Keratinocyte (primary cell): Measurements from ENCODE around the gene REN. TPM values are rescaled to one million over a fixed set of nuclear protein-coding genes. Genes with fewer than 3 reads are reported as not detected.
A peak's percentile ranks its signal among the peaks of the same experiment; 100 is the strongest.

ENCODE experiments used
- DNase-seq: peaks from one replicate; pipeline ENCODE4 v3.0.0-alpha.2; 2011; ENCODE audit warnings: low read depth, missing footprints, low spot score
- FAIRE-seq: peaks from 2 replicates; lab custom pipeline; 2011; peaks lifted over from hg19 to GRCh38; lab: Jason Lieb, UNC
- H2AFZ ChIP-seq: 2 replicates; pipeline ENCODE4 v1.6.0; 2012; ENCODE audit warnings: low read length, control low read depth, inconsistent platforms; ENCODE audit not compliant: control insufficient read depth
- H3K27ac ChIP-seq: 2 replicates; pipeline ENCODE4 v1.5.1; 2011; ENCODE audit warnings: low read length; ENCODE audit not compliant: control insufficient read depth, insufficient read depth
- H3K27me3 ChIP-seq: 3 replicates; pipeline ENCODE4 v1.6.0; 2011; ENCODE audit warnings: low read length; ENCODE audit not compliant: control insufficient read depth, insufficient read depth; ENCODE audit errors: extremely low read depth
- H3K36me3 ChIP-seq, 2 experiments: 2 replicates in 1 of 2; 3 replicates in 1 of 2; pipeline ENCODE4 v1.5.1; 2011; ENCODE audit warnings: low read length in 2 of 2, mild to moderate bottlenecking in 1 of 2; ENCODE audit not compliant: control insufficient read depth in 2 of 2, insufficient read depth in 2 of 2; ENCODE audit errors: extremely low read depth in 1 of 2
- H3K4me1 ChIP-seq: 3 replicates; pipeline ENCODE4 v1.5.1; 2011; ENCODE audit warnings: low read length; ENCODE audit not compliant: control insufficient read depth, insufficient read depth; ENCODE audit errors: extremely low read depth
- H3K4me2 ChIP-seq: 3 replicates; pipeline ENCODE4 v1.6.0; 2011; ENCODE audit warnings: low read depth, low read length; ENCODE audit not compliant: control insufficient read depth, insufficient read depth; ENCODE audit errors: extremely low read depth
- H3K4me3 ChIP-seq, 3 experiments: fragments of 200-600 bp in 1 of 3; sonication (generic) in 1 of 3; 2 replicates in 2 of 3; 3 replicates in 1 of 3; pipeline ENCODE4 v1.5.1; 2011 to 2016; ENCODE audit warnings: low read length in 3 of 3, mild to moderate bottlenecking in 3 of 3, control low read depth in 2 of 3, inconsistent platforms in 1 of 3, low read depth in 1 of 3, mixed read lengths in 1 of 3, mixed run types in 1 of 3, moderate library complexity in 1 of 3; ENCODE audit not compliant: control insufficient read depth in 2 of 3, insufficient read depth in 2 of 3; ENCODE audit errors: extremely low read depth in 1 of 3
- H3K79me2 ChIP-seq: 2 replicates; pipeline ENCODE4 v1.6.0; 2012; ENCODE audit warnings: low read length; ENCODE audit not compliant: control insufficient read depth, insufficient read depth
- H3K9ac ChIP-seq: 3 replicates; pipeline ENCODE4 v1.6.0; 2011; ENCODE audit warnings: low read length; ENCODE audit not compliant: control insufficient read depth, insufficient read depth; ENCODE audit errors: extremely low read depth
- H3K9me1 ChIP-seq: 3 replicates; pipeline ENCODE4 v1.6.0; 2011; ENCODE audit warnings: low read length; ENCODE audit not compliant: control insufficient read depth, insufficient read depth; ENCODE audit errors: extremely low read depth
- H3K9me3 ChIP-seq: 2 replicates; pipeline ENCODE4 v1.5.1; 2012; ENCODE audit warnings: low read depth, low read length; ENCODE audit not compliant: control insufficient read depth
- H4K20me1 ChIP-seq: 3 replicates; pipeline ENCODE4 v1.6.0; 2011; ENCODE audit warnings: low read length; ENCODE audit not compliant: control insufficient read depth, insufficient read depth; ENCODE audit errors: extremely low read depth
- CTCF ChIP-seq, 3 experiments: IDR thresholded peaks in 1 of 3; conservative IDR thresholded peaks in 1 of 3; optimal IDR thresholded peaks in 1 of 3; 2 replicates in 2 of 3; 3 replicates in 1 of 3; pipeline versions ENCODE3 to v1.5.1; 2011; ENCODE audit warnings: low read length in 3 of 3, mild to moderate bottlenecking in 3 of 3, moderate library complexity in 2 of 3, control low read depth in 1 of 3, inconsistent platforms in 1 of 3; ENCODE audit not compliant: insufficient read depth in 2 of 3; ENCODE audit errors: extremely low read depth in 1 of 3
- EZH2 ChIP-seq: IDR thresholded peaks from one replicate; pipeline ENCODE4 v1.6.1; 2012; ENCODE audit warnings: inconsistent platforms, mild to moderate bottlenecking, low read length, moderate library complexity
- dilution Hi-C: fragments of 300-500 bp; cut with MboI; formaldehyde crosslinking; loops from one replicate; pipeline ENCODE4 v1.7.0; 2020; ENCODE audit warnings: low sequenced_read_pairs; ENCODE audit not compliant: extremely low pct_ligation_motif_present
- polyA plus RNA-seq, 5 experiments: library from polyadenylated mRNA; depleted of rRNA in 3 of 5; stranded (reverse) in 3 of 5; stranded (forward) in 1 of 5; unstranded in 1 of 5; fragments of >200 nt; gene quantifications; 1 replicate in 1 of 5; 2 replicates in 3 of 5; 3 replicates in 1 of 5; pipeline versions ENCODE4 v1.2.1 to v1.2.3, GENCODE V29; 2011 to 2012; ENCODE audit warnings: missing spikeins in 2 of 5, low read depth in 1 of 5, low replicate concordance in 1 of 5

The REN gene
- polyA plus RNA-seq, 1 donor (not counting 4 experiments of a cell fraction or from before 2014, with no cell fraction given), result not detected

- dilution Hi-C loops, result loop anchor here (25.0 kb wide), 1 partner anchor 266 kb away; the partner anchor contains the start of gene SNRPE
- no peak for FAIRE-seq
- Histone ChIP-seq H3K4me2 (peak overlapping the region; percentile 87), H3K4me1 (peaks cover 32% of the 10 kb centered on the region), H3K9me3 (no peaks in the 10 kb centered on the region), H3K36me3 (no peaks in the 10 kb centered on the region), H4K20me1 (no peaks in the 10 kb centered on the region), H3K9me1 (no peaks in the 10 kb centered on the region), H3K9ac (no peak overlapping the region), H3K27me3 (no peaks in the 10 kb centered on the region), H2AFZ (no peak overlapping the region), H3K79me2 (no peaks in the 10 kb centered on the region), H3K27ac (no peak overlapping the region), H3K4me3 (no peak overlapping the region)
- TF ChIP-seq EZH2, result no peak
- TF ChIP-seq CTCF (optimal IDR thresholded peaks at IDR 0.05 in 1 of 3, IDR thresholded peaks at IDR 0.05 in 1 of 3, conservative IDR thresholded peaks at IDR 0.05 in 1 of 3; ENCODE audit: extremely low read depth in 1 of 3, insufficient read depth in 2 of 3, low read length in 3 of 3), result no peak
- no peak for DNase-seq
These were observed 37.6 kb downstream of the REN start for GRCh38 chr1:204128464-204128963.

- TF ChIP-seq CTCF (optimal IDR thresholded peaks at IDR 0.05 in 1 of 3, IDR thresholded peaks at IDR 0.05 in 1 of 3, conservative IDR thresholded peaks at IDR 0.05 in 1 of 3; ENCODE audit: extremely low read depth in 1 of 3, insufficient read depth in 2 of 3, low read length in 3 of 3) (peak; percentile 88 to 98 (median 98)), EZH2 (no peak)
- Histone ChIP-seq H3K9ac (no peak overlapping the region), H3K4me3 (no peak overlapping the region), H2AFZ (no peak overlapping the region), H3K4me2 (no peak overlapping the region), H3K36me3 (peaks cover 4% of the 10 kb centered on the region in 2 experiments), H3K4me1 (peaks cover 32% of the 10 kb centered on the region), H3K9me1 (no peaks in the 10 kb centered on the region), H4K20me1 (no peaks in the 10 kb centered on the region), H3K27me3 (no peaks in the 10 kb centered on the region), H3K9me3 (no peaks in the 10 kb centered on the region), H3K27ac (peak overlapping the region; percentile 38), H3K79me2 (no peaks in the 10 kb centered on the region)
- peak; percentile 90 for FAIRE-seq
- DNase-seq, result no peak
- dilution Hi-C loops, result loop anchor here (25.0 kb wide), 1 partner anchor 265 kb away; the partner anchor contains the start of gene SNRPE
These were observed 38.4 kb downstream of the REN start for GRCh38 chr1:204127597-204128242.
